KBM-7 (cell line): Measurements from ENCODE around the gene TUBB8.
"Not testable (repeated sequence)": the region's sequence is repeated elsewhere in the genome, so short reads cannot be mapped to it uniquely, and the experiment has no call there.

Experiments
- DNase-seq: peaks from one replicate; pipeline ENCODE4 v3.0.0-alpha.2; 2015
- in situ Hi-C: fragments of 300-500 bp; cut with MboI; formaldehyde crosslinking; loops from 2 replicates; pipeline ENCODE4 v1.14.3; 2020; ENCODE audit warnings: low sequenced_read_pairs, low pct_unique_long_range_greater_than_20kb, mixed read lengths

Gene TUBB8

GRCh38 chr10:73543-74265 lies 24.6 kb upstream of the TUBB8 start:
- peak; percentile 73 for DNase-seq
- in situ Hi-C loops = not testable (repeated sequence)

- DNase-seq, in situ Hi-C loops: not testable (repeated sequence)
Observed at GRCh38 chr10:68156-68555, 19.1 kb upstream of the TUBB8 start.

- in situ Hi-C loops, DNase-seq: not testable (repeated sequence)
Observed at GRCh38 chr10:49926-50325, 830 bp upstream of the TUBB8 start.

DNA sequence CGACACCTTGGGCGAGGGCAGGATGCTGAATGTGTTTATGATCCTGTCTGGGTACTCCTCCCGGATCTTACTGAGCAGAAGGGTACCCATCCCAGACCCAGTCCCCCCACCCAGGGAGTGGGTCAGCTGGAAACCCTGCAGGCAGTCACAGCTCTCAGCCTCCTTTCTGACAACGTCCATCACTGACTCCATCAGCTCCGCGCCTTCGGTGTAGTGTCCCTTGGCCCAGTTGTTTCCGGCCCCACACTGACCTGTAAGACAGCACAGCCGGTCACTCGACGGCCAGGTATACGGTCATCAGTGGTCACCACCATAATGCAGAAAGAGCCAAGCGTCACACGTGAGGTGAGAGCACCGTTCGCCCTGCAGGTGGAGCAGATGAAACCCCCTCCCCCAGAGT lies 1.2 kb downstream of the TUBB8 start:
- DNase-seq, in situ Hi-C loops: not testable (repeated sequence)

GRCh38 chr10:13315-13635 lies 35.8 kb downstream of the TUBB8 start:
- in situ Hi-C loops, DNase-seq: not testable (repeated sequence)

- DNase-seq, in situ Hi-C loops: not testable (repeated sequence)
Observed at GRCh38 chr10:12444-13314, 36.4 kb downstream of the TUBB8 start.

DNA sequence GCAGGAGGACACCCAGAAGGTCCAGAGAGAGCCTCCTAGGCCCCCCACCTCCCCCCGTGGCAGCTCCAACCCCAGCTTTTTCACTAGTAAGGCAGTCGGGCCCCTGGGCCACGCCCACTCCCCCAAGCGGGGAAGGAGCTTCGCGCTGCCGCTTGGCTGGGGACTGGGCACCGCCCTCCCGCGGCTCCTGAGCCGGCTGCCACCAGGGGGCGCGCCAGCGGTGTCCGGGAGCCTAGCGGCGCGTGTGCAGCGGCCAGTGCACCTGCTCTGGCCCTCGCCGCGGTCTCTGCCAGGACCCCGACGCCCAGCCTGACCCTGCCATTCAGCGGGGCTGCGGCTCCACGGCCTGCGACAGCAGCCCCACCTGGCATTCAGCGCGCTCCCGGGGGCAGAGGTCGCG lies 37.8 kb downstream of the TUBB8 start:
- DNase-seq, in situ Hi-C loops: not testable (repeated sequence)

GRCh38 chr10:10261-10971 lies 38.7 kb downstream of the TUBB8 start:
- DNase-seq, in situ Hi-C loops: not testable (repeated sequence)
